K562 (cell line): ENCODE results near the gene SPAG17. TPM values are rescaled to one million over a fixed set of nuclear protein-coding genes. Genes with fewer than 3 reads are reported as not detected.

Source experiments
- ARNT ChIP-seq, 2 experiments: fragments of 450-650 bp; IDR thresholded peaks; 2 replicates each; pipeline ENCODE4 v1.6.1; 2016; ENCODE audit warnings: mild to moderate bottlenecking in 1 of 2
- BRCA1 ChIP-seq, 2 experiments: fragments of 450-650 bp in 1 of 2; sonication (generic) in 1 of 2; formaldehyde crosslinking in 1 of 2; IDR thresholded peaks; 2 replicates each; pipeline versions ENCODE4 v1.5.0 to v1.6.1; 2017 to 2020; ENCODE audit warnings: mild to moderate bottlenecking in 1 of 2, missing genetic modification reagents in 1 of 2
- CC2D1A ChIP-seq: fragments of 450-650 bp; IDR thresholded peaks from 2 replicates; pipeline ENCODE4 v1.6.1; 2017; ENCODE audit warnings: mild to moderate bottlenecking
- FOXK1 ChIP-seq: sonication (generic); formaldehyde crosslinking; IDR thresholded peaks from 2 replicates; pipeline ENCODE4 v1.8.0; 2022; ENCODE audit warnings: missing genetic modification reagents, mild to moderate bottlenecking, borderline replicate concordance
- HNRNPL ChIP-seq: fragments of 200-400 bp; formaldehyde crosslinking; IDR thresholded peaks from 2 replicates; pipeline ENCODE4 v1.6.1; 2017; ENCODE audit warnings: low read depth, mild to moderate bottlenecking, low read length
- JUNB ChIP-seq: fragments of 450-650 bp; formaldehyde crosslinking; conservative IDR thresholded peaks from 2 replicates; pipeline ENCODE4 v1.4.0; 2020; ENCODE audit warnings: mild to moderate bottlenecking
- KAT7 ChIP-seq: sonication (generic); formaldehyde crosslinking; IDR thresholded peaks from 2 replicates; pipeline ENCODE4 v1.8.0; 2022; ENCODE audit warnings: missing genetic modification reagents, mild to moderate bottlenecking, borderline replicate concordance
- LEF1 ChIP-seq: fragments of 450-650 bp; IDR thresholded peaks from 2 replicates; pipeline ENCODE4 v1.6.1; 2016; ENCODE audit warnings: mild to moderate bottlenecking
- RCOR1 ChIP-seq, 2 experiments: IDR thresholded peaks; 2 replicates each; pipeline ENCODE4 v1.6.1; 2012; ENCODE audit warnings: low read depth in 2 of 2, low read length in 2 of 2, borderline replicate concordance in 1 of 2, improper control_type of control experiment in 1 of 2
- SRSF9 ChIP-seq: fragments of 200-400 bp; formaldehyde crosslinking; IDR thresholded peaks from 2 replicates; pipeline ENCODE4 v1.6.1; 2017; ENCODE audit warnings: low read depth, low read length, borderline replicate concordance
- TAL1 ChIP-seq: fragments of 450-650 bp; IDR thresholded peaks from 2 replicates; pipeline ENCODE4 v1.6.1; 2016; ENCODE audit warnings: mild to moderate bottlenecking
- TCF3 ChIP-seq: sonication (generic); formaldehyde crosslinking; IDR thresholded peaks from 2 replicates; pipeline ENCODE4 v1.4.0; 2020; ENCODE audit warnings: mild to moderate bottlenecking, missing genetic modification reagents
- THRAP3 ChIP-seq: fragments of 450-650 bp; IDR thresholded peaks from 2 replicates; pipeline ENCODE4 v1.6.1; 2016; ENCODE audit warnings: mild to moderate bottlenecking, inconsistent platforms, borderline replicate concordance
- ZC3H8 ChIP-seq: fragments of 450-650 bp; IDR thresholded peaks from 2 replicates; pipeline ENCODE4 v1.6.1; 2017
- ZFX ChIP-seq: sonication (generic); formaldehyde crosslinking; IDR thresholded peaks from 2 replicates; pipeline ENCODE4 v1.8.0; 2022; ENCODE audit warnings: mild to moderate bottlenecking, missing genetic modification reagents, moderate library complexity
- ZNF121 ChIP-seq: sonication (generic); formaldehyde crosslinking; conservative IDR thresholded peaks from 2 replicates; pipeline ENCODE4 v1.8.0; 2022; ENCODE audit warnings: missing genetic modification reagents
- ZNF212 ChIP-seq: fragments of 450-650 bp; formaldehyde crosslinking; IDR thresholded peaks from 2 replicates; pipeline ENCODE4 v1.4.0; 2020; ENCODE audit warnings: mild to moderate bottlenecking
- ZNF253 ChIP-seq: fragments of 250-450 bp; sonication (Bioruptor Pico); conservative IDR thresholded peaks from 2 replicates; pipeline ENCODE4 v1.6.1; 2021; ENCODE audit warnings: mild to moderate bottlenecking
- ZNF274 ChIP-seq: IDR thresholded peaks from 2 replicates; pipeline ENCODE4 v1.6.1; 2011; ENCODE audit warnings: low read depth, mild to moderate bottlenecking, low read length, moderate library complexity, borderline replicate concordance
- ZNF780A ChIP-seq: fragments of 250-450 bp; sonication (Bioruptor Pico); IDR thresholded peaks from 2 replicates; pipeline ENCODE4 v1.5.0; 2021; ENCODE audit warnings: mild to moderate bottlenecking
- polyA plus RNA-seq, 8 experiments: library from polyadenylated mRNA; depleted of rRNA in 4 of 8; stranded (reverse) in 5 of 8; unstranded in 3 of 8; fragments of >200 nt; fragmentation: Nextera tagmentation in 2 of 8; fragmentation: Illumina TruSeq in 1 of 8; extraction: Ambion mirVana in 2 of 8; extraction: Trizol in 1 of 8; gene quantifications; 2 replicates each; pipeline versions ENCODE4 v1.2.1 to v1.2.3, GENCODE V29; 2011 to 2014; ENCODE audit warnings: inconsistent platforms in 1 of 8, missing spikeins in 1 of 8
- total RNA-seq, 7 experiments: library from RNA; depleted of rRNA in 6 of 7; stranded (reverse); fragments of >200 nt in 6 of 7; fragmentation: Illumina TruSeq in 2 of 7; extraction: Trizol in 2 of 7; gene quantifications; 2 replicates each; pipeline versions ENCODE4 v1.2.1 to v1.2.3, GENCODE V29; 2011 to 2021; ENCODE audit warnings: low replicate concordance in 1 of 7
- TF ChIP-seq, protein P1 (sequence below): fragments of 450-650 bp; formaldehyde crosslinking; IDR thresholded peaks from 2 replicates; pipeline ENCODE4 v1.4.0; 2022; ENCODE audit warnings: mild to moderate bottlenecking, moderate library complexity
- TF ChIP-seq, protein P2 (sequence below): fragments of 250-450 bp; sonication (Bioruptor Pico); IDR thresholded peaks from 2 replicates; pipeline ENCODE4 v1.8.0; 2021; ENCODE audit warnings: moderate library complexity, mild to moderate bottlenecking, inconsistent platforms
- TF ChIP-seq, protein P3 (sequence below): fragments of 450-650 bp; IDR thresholded peaks from 2 replicates; pipeline ENCODE4 v1.6.1; 2017; ENCODE audit warnings: mild to moderate bottlenecking, moderate library complexity
- TF ChIP-seq, protein P4 (sequence below): fragments of 250-450 bp; sonication (Bioruptor Pico); IDR thresholded peaks from 2 replicates; pipeline ENCODE4 v1.4.0; 2020; ENCODE audit warnings: borderline replicate concordance

SPAG17 gene
- total and polyA plus RNA-seq, 9 of the 15 experiments (the other 6 are each of a cell fraction or from before 2014, with no cell fraction given), result 0.07 to 2.1 (median 1.5) TPM

DNA sequence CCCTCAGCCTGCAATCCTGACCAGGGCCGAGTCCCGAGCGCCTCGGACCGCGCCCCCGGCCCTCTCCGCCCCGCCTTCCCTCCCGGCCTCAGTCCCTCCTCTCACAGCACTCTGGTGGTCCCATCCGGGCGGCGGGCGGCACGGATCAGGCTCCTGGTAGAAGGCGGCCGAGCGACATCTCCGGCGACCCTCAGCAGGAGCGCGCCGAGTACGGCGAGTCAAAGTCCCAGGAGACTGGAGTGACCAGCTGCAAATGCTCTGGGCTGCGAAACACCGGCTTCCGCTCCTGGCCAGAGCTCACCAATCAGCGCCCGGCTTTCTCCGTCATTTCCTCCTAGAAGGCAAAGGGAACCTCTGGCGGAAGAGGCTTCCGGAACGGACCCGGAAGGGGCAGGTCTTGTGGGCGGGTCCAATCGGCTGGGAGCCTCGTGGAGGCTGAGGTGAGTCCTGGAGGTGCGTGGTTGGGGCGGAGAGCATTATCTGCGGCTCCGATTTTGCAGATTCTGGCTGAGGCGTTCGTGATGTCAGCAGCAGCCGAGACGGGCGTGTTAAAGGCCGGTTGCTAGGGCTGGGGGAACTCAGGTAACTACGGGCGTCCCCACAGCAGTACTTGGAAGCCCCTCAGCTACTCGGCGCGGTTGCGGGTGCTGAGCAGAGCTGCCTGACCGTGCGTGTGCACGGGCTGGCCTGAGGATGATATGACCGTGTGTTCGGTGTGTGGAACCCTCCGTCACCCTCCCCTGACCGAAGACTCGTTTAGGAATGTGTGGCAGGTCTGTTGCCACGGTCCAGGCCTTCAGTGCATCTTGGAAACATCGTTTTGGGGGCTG lies 255.5 kb downstream of the SPAG17 start, which contains the start of the genes GDAP2 and WDR3 (continued):
- TF ChIP-seq TCF3 (CRISPR knock-in tag) (no peak), HNRNPL (no peak), KAT7 (CRISPR knock-in tag) (peak; percentile 82; the same call in 1 of the 2 replicates), CC2D1A (peak; percentile 22; the same call in 1 of the 2 replicates), BRCA1 (IDR thresholded peaks at IDR 0.05) (no peak), BRCA1 (CRISPR knock-in tag; IDR thresholded peaks at IDR 0.05) (no peak), ZFX (CRISPR knock-in tag) (peak; percentile 59), THRAP3 (no peak), ZNF253 (CRISPR knock-in tag) (no peak), ZC3H8 (no peak), JUNB (CRISPR knock-in tag) (no peak), ZNF780A (CRISPR knock-in tag) (no peak), ZNF274 (no peak), ARNT (IDR thresholded peaks at IDR 0.05) (no peak), TAL1 (no peak), FOXK1 (CRISPR knock-in tag) (0 out of 2 replicates have a peak, but pooled peaks have one; percentile 17), RCOR1 (IDR thresholded peaks at IDR 0.05; ENCODE audit: borderline replicate concordance in 1 of 2, low read depth in 2 of 2, low read length in 2 of 2) (0 out of 4 replicates have a peak, but pooled peaks have one; percentile 24 to 28), ZNF212 (CRISPR knock-in tag) (no peak), LEF1 (no peak), SRSF9 (no peak), ZNF121 (CRISPR knock-in tag) (no peak)
- TF ChIP-seq, protein P1, sequence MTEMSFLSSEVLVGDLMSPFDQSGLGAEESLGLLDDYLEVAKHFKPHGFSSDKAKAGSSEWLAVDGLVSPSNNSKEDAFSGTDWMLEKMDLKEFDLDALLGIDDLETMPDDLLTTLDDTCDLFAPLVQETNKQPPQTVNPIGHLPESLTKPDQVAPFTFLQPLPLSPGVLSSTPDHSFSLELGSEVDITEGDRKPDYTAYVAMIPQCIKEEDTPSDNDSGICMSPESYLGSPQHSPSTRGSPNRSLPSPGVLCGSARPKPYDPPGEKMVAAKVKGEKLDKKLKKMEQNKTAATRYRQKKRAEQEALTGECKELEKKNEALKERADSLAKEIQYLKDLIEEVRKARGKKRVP, result no peak
- TF ChIP-seq, protein P2, sequence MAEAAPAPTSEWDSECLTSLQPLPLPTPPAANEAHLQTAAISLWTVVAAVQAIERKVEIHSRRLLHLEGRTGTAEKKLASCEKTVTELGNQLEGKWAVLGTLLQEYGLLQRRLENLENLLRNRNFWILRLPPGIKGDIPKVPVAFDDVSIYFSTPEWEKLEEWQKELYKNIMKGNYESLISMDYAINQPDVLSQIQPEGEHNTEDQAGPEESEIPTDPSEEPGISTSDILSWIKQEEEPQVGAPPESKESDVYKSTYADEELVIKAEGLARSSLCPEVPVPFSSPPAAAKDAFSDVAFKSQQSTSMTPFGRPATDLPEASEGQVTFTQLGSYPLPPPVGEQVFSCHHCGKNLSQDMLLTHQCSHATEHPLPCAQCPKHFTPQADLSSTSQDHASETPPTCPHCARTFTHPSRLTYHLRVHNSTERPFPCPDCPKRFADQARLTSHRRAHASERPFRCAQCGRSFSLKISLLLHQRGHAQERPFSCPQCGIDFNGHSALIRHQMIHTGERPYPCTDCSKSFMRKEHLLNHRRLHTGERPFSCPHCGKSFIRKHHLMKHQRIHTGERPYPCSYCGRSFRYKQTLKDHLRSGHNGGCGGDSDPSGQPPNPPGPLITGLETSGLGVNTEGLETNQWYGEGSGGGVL, result no peak
- TF ChIP-seq, protein P3, sequence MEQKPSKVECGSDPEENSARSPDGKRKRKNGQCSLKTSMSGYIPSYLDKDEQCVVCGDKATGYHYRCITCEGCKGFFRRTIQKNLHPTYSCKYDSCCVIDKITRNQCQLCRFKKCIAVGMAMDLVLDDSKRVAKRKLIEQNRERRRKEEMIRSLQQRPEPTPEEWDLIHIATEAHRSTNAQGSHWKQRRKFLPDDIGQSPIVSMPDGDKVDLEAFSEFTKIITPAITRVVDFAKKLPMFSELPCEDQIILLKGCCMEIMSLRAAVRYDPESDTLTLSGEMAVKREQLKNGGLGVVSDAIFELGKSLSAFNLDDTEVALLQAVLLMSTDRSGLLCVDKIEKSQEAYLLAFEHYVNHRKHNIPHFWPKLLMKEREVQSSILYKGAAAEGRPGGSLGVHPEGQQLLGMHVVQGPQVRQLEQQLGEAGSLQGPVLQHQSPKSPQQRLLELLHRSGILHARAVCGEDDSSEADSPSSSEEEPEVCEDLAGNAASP, result no peak
- TF ChIP-seq, protein P4, sequence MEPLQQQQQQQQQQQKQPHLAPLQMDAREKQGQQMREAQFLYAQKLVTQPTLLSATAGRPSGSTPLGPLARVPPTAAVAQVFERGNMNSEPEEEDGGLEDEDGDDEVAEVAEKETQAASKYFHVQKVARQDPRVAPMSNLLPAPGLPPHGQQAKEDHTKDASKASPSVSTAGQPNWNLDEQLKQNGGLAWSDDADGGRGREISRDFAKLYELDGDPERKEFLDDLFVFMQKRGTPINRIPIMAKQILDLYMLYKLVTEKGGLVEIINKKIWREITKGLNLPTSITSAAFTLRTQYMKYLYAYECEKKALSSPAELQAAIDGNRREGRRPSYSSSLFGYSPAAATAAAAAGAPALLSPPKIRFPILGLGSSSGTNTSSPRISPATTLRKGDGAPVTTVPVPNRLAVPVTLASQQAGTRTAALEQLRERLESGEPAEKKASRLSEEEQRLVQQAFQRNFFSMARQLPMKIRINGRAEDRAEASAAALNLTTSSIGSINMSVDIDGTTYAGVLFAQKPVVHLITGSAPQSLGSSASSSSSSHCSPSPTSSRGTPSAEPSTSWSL (CRISPR knock-in tag), result no peak
